Activated CD8-positive, alpha-beta memory T cell treated with anti-CD3 and anti-CD28 coated beads for 24 hours (primary cell): ENCODE data around the gene SERINC3.
"Not testable (repeated sequence)": the region's sequence is repeated elsewhere in the genome, so short reads cannot be mapped to it uniquely, and the experiment has no call there.

Experiments used
- DNase-seq: peaks from one replicate; pipeline ENCODE4 v3.0.0-alpha.2; 2020

Gene SERINC3

DNA sequence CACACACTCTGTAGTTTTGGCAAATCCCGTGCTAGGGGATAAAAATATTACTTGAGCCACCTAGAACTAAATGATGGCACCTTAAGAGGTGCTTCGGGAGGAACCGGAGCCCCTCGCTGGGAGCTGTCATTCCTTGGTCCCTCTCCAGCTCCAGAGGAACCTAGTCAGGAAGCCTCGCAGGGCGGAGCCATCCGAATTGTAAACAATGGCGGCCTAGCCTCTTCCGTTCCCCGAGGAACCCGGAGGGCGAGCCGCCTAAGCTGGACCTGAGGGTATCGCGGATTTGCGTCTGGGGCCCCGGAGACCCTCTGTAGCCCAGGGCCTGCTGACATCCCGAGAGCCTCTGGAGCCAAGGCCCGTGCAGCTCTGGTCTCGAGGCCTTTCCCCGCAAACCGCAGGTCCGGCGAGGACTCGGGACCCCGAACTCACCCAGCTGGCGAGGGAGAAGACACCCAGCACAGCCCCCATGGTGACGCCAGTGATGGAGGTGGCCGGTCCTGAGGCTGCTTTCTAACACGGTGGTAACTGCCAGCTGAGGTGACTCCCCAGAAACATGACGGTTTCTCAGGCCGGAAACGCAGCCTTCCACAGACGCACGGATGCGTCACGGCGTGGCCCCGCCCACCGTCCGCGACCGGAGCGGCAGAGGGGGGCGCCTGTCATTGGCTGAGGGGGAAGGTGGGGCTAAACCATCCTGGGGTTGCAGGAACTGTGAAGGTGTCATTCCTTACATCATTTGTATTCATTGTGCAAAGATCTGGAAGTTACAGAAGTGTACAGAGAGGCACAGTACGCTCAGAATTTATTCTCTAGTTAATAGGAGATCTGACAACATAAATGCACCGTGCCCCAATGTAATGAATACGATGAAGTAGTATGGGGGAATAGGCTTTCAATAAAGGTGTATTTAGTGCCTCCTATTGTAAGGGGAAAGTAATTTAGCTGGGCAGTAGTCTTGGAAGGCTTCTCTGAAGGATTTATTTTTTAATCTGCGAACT is at the start of gene SERINC3:
Gene SERINC3 (minus strand): TSS at position 587 of the 998 bp plus-strand sequence. CDS start 119 bp downstream, at position 468.
- peak; percentile 98 for DNase-seq

DNA sequence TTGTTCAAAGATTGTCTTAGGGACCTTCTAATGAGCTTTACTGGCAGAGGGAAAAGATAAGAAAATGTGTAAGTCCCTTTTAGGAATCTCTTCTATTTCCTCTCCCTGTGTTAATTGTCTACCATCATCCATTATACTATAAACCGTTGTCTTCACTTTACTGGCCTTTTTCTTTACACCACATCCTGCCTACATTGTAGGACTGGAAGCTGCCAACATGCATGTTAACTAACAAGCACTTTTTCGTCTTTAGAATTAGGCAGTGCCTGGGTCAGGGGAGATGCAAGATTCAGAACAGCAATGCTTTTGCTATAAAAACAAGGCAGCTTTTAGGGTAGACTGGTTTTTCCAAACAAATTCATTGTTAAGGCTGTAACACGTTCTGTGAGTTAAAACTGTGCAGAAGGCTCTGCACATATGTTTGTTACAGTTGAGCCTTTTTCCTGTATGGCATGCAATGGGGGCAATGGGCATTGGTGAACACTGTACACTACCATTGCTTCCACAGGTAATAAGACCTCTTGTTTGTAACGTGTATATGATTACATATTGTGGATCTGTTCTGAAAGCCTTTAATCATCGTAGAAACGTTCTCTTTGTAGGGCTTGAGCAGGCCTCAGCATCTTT is 49.6 kb upstream of the SERINC3 start:
- no peak for DNase-seq

DNA sequence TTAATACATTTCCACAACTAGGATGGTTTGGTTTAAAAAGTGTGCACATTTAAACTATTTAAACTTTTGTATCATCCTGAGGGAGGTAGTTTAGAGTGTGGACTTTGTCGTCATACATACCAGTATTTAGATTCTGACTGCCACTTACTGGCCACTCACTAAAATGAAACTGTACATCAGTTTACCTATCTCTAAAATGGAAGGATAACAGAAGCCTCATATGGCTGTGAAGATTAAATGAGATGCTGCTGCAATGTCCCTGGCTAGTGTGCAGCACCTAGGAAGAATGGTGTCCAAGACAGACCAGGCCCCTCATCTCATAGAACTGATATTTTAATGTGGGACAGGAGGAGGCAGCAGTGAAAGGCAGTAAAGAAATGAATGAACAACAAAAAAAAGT is 48.5 kb upstream of the SERINC3 start:
- no peak for DNase-seq

DNA sequence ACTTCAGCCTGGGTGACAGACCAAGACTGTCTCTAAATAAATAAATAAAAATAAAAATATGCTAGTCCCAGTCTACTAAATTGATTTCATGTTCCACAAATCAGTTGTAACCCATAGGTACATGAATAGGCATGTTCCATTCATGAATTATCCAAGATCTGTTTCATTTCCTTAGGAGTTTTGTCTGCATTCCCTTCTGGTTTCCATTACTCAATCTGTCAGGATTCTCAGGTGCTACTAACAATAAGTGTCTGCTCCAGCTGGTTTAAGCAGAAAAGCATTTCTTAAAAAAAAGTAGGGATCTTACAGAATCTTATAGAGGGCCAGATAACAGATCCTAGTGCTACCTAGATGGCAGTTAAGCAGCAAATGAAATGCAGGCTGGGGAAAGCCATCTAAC is 44.9 kb upstream of the SERINC3 start:
- DNase-seq, result no peak

DNA sequence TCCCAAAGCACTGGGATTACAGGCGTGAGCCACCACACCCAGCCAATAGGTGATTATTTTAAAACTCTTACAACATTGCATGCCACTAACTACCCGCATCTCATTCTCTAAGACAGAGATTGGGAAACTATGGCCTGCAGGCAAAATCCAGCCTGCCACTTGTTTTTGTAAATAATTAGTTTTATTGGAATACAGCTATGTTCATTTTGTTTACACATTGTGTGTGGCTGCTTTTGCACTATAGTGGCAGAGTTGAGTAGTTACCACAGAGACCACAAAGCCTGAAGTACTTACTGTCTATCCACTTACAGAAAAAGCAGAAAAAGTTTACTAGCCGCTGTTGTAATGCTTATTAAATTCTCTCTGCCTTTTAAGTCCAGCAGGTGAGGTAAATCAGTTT is 44.1 kb upstream of the SERINC3 start:
- DNase-seq, result no peak

DNA sequence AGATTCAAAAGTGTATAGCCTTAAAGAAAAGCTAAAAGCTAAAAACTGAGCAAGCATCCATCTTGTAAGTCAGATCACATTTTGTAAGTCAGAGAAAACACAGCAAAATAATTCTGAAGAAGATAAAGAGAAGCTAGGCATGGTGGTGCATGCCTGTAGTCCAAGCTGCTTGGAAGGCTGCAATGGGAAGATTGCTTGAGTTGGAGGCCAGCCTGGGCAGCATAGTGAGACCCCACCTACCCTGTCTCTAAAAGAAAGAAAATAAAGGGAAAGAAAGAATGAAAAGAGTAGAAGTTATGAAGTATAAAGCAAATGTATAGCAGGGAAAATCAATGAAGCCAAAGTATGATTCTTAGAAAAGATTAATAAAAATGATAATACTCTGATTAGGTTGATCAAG is 40.0 kb upstream of the SERINC3 start:
- DNase-seq, result no peak

DNA sequence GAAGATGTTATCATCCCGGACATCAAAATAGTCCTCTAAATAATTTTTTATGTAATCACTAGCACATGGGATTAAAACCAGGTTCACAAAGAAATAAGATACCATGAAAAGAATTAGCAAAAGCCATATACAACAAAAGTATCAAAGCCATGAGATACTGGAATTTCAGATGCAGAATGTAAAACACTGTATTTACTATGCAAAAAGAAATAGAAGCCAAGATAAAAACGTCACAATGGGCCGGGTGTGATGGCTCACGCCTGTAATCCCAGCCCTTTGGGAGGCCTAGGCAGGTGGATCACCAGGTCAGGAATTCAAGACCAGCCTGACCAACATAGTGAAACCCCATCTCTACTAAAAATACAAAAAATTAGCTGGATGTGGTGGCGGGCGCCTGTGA is 38.9 kb upstream of the SERINC3 start:
- DNase-seq, result not testable (repeated sequence)

DNA sequence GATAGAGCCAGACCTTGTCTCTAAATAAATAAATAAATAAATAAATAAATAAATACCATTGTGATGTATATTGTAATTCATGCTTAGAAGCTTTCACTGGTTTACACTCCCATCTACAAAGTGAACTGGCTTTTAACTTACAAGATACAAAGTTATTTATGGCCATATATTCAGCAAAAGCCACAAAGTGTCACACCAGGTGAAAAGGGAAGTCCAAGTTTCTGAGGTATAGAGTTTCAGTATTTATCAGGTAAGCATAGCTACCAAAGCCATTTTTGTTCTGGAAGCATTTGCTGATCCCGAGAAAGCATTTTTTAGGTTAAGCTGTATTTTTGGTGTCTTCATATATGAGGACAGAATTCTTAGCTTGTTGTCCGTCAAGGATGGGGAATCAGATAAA is 38.4 kb upstream of the SERINC3 start:
- DNase-seq, result no peak

DNA sequence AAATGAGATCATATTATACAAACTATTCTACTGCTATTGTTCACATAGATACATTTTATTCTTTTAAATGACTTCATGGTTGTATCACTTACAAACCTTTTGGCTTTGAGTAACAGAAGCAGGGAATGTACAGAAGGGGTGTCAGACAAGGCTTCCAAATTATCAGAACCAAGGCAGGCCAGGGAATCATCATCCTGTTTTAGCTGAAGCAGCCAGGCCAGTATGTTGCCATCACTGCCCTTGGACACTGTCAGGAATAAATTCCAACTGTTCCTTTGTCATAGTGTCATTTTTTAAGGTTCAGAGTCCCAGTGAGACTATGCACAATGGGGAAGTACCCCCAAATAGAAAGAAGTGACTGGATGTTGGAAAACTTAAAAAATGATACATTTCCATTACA is 37.4 kb upstream of the SERINC3 start:
- DNase-seq, result no peak

DNA sequence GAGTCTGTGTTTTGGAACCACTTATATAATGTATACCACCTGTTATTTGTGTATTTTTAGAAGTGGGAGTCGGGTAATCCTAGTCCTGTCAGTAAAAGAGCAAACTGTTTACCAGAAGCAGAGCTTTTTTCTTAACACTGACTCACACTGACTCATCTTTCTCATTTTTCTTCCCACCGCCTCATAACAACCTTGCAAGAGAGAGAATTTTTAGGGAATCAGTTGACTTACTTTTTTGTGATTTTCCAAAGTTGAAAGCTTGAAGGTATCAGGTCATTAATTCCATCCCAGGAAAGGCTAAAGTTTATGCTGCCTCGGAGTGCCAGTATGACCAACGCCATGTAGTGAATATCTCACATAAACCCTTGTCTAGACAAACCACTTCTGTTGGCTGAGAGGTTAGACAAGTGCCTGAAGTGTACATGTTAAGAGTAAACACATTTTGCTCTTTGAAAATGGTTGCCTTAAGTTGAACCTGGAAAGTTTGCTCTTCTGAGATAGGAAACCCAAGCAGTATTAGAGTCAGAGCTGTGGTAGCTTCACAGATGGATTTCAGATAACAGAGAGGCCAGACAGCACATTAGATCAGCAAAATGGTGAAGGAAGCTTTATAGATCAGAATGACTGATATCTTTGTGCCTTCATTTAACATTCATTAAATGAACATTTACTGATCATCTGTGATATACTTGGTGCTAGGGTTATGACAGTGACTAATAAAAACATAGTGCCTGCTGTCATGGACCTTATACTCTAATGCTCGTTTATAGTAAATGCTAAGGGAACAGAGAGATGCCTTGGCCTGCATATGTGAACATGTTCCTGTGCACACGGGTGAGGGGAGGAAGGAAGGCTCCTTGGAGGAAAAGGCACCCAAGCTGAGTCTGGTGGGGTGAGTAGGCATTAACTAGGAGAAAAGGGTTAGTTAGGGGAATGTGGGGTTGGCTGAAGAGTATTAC is 31.4 kb upstream of the SERINC3 start:
- DNase-seq, result no peak

DNA sequence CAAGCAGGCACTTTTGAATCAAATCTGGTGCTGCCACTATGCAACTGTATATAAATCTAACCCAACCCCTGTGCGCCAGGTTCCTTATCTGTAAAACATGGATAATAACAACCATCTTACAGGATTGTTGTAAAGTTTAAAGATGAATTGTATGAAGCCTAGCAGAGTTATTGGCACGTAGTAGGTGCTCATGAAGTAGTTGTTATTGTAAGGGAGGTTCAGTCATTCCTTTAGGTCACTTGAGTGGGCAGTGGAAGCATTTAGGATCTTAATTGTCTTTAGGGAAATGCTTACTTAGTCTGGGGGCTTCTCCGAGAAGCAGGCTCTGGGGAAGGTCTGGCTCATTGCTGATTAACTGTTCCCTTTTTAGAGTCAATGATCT is 30.7 kb upstream of the SERINC3 start:
- no peak for DNase-seq

DNA sequence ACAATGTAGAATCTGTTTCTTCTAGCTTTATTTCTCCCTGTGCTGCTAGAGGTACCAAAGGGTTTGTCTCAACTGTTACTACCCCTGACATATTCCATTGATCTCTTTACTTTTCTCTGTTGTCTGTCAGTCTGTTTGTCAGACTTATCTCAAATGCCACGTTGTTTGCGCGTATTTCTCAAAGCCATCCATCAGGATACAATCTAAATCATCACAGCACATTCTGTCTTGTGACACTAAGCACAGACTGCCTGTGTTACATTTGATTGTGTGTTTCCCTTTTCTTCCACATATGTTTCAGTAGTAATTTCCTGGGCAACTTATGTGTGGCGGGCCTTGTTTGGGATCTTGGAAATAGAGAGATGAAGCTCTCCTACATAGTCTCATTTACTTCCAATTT is 30.2 kb upstream of the SERINC3 start:
- DNase-seq, result no peak

DNA sequence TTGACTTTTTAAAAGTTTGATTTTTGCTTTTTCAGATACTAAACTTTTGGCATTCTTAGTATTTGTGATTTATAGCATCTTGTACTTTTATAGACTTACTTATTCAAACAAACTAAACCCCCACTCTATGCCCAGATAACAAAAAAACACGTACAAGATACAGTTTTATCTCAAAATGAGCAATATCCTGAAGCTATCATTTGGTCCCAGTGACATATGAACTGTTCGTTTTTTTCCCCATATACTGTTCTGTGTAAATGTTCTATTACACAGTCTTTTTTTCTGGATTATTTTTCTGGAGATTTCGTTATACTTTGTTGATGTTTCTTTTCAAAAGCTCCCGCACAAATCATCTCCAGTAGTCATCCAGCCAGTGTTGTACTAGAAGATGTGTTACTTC is 27.3 kb upstream of the SERINC3 start:
- no peak for DNase-seq

DNA sequence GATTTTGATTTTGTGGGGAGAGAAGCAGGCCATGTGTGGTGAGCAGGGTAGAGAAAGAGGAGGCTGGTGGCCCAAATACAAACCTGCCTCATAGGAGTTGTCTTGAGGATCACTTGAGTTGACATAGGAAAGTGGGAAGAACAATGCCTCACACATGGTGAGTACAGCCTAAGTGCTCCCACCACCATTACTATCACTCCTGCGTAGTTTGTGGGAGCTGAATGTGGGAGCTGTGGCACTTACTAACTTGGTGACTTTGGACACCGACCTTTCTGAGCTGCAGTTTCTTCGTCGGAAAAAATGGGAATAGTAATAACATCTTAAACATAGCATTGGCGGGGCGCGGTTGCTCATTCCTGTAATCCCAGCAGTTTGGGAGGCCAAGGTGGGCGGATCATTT is 25.5 kb upstream of the SERINC3 start:
- no peak for DNase-seq

DNA sequence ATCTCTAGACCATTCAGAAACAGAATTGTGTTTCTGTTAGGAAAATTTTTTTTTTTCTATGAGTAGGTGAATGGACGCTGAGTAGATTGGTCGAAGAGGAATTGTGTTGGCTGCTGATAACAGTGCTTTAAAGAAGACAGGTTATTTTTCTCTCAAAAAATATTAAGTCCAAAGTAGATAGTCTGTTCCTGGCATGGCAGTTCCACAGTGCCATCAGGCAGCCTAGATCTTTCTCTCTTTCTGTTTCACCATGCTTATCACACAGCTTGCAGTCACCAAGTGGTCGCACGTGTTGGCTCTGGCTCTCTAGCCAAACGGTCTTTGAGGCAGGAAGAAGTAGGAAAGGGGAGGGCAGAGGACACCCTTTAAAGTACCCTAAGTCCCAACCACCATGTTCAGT is 22.4 kb upstream of the SERINC3 start:
- DNase-seq, result no peak

DNA sequence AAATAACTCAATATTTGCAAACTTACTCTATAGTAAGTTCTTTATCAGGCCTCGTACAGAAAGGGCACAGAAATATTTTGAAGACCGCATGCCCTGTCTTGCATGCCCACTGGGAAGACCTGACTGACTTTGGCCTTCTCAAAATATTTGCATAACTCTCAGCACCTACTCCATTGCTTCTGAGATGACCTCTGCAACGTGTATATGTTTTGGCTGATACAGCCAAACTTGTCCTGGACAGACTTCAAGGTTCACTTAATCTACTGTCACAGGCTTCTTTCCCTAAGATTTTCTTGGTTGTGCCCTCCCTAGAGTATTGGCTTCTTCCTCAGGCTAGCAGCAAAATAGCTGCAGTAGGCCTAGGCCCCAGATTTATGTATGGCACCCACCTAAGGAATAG is 21.5 kb upstream of the SERINC3 start:
- no peak for DNase-seq

DNA sequence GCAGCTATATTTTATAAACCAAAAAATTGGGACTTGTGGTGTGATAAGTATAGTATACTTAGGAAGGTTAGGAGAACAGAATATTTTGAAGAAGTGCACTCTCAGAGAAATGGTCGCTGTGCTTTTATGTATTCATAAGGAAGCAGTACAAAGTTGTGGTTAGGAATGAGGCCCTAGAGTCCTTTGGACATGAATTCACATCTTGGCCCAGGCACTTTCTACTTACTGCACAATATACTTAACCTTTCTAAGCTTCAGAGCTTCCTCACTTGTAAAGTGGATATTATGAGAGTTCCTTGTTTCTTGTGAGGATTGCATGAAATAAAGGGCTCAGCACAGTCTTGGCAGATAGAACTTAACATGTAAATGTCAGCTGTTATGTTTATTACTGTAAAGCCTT is 21.0 kb upstream of the SERINC3 start:
- DNase-seq, result no peak

DNA sequence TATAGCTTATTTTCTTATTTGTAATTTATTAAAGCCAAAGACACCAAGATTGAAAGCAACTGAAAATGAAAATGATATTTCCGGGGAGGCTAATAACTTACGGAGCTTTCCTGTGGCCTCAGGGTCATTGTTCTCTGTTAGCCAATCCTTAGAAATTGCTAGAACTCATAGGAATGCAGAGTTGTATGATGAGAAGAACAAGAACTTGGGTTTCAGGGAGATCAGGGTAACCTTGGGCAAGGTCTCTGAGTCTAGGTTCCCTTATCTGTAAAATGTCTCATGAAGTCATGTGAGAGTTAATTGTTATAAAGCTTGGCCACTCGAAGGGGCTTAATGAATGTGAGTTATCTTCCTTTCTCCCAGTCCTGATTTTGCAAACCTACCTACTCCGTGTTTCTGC is 20.1 kb upstream of the SERINC3 start:
- DNase-seq, result no peak

DNA sequence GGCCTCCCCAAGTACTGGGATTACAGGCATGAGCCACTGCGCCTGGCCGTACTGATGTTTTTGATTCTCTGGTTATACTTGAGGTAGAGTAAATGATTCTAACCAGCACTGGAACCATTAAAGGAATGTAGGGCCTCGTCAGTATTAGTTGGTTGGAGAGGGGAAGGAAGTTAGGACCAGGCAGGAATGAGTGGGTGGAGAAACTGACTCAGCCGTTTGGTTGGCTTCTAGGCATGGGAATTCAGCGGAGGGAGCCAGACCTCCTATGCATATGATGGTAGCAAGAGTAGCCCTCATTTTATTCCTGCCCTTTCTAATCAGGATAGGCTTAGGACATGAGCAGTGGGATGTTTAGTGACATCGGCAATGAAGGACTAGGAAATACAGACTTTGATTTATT is 19.0 kb upstream of the SERINC3 start:
- no peak for DNase-seq

DNA sequence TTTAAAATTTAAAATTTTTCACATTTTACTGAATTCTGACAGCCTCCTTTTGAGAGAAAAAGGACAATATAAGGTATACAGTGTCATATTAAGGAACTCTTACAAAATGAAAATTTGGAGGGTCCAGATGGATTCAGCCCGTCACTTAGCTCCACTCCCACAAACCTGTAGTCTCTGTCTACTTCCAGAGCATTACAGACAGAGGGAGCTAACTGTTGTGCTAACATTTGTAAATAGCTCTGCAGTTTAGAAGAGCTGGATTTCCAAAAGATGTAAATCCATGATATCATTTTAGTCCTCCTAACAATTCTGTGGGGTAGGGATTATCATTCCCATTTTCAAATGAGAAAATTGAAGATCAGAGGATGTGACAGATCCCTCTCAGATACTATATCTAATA is 16.1 kb upstream of the SERINC3 start:
- no peak for DNase-seq

DNA sequence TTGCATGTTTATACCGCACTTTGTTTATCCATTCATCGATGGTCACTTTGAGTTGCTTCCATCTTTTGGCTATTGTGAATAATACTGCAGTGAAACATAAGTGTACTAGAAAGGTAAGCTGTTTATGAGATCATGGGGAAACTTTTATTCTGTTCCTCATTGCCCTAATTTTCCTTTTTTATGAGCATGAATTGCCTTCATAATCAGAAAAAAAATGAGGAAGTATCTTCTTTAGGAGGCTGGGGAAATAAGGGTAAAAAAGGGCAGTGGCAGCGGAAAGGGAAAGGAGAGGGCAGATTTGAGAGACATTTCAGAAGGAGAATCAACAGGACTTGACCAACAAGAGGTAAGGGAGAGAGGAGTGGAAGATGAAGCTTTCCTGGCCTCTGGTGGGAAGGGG is 14.3 kb upstream of the SERINC3 start:
- no peak for DNase-seq

DNA sequence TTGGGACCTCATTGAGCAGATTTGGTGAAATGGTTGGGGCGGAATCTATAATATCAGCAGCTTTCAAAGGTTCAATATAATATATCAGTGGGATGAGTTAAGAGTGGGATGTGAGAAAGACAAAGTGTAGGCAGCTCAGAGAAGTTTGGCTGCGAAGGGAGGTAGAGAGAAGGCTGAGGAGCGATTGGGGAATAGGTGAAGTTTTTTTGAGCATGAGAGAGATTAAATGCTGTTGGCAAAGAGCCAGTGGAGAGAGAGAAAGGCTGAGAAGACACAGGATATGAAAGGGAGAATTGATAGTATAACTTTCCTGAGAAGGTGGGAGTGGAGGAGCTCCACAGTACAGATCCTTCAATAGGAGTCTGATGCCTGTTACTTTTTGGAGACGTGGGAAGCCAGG is 12.1 kb upstream of the SERINC3 start:
- DNase-seq, result peak; percentile 11

DNA sequence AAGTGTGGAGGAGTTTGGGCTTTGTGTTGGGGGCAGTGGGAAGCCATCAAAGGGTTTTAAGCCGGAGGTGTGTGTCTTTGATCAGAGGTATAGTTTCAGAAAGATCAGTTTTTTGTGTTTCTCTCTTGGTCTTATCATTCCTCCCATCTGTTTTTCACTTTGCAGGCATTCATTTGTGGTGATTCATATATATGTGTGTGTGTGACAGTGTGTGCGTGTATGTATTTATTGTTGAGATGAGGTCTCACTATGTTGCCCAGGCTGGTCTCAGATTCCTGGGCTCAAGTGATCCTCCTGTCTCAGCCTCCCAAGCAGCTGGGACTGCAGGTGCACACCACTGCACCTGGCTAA is 11.1 kb upstream of the SERINC3 start:
- DNase-seq, result peak; percentile 58
